HepG2 (cell line): Measurements from ENCODE around the gene CD79A. TPM values are rescaled to one million over a fixed set of nuclear protein-coding genes. Genes with fewer than 3 reads are reported as not detected.

Source experiments
- CBFB ChIP-seq: sonication (generic); formaldehyde crosslinking; IDR thresholded peaks from 2 replicates; pipeline ENCODE4 v1.4.0; 2020; ENCODE audit warnings: missing genetic modification reagents
- HNRNPUL1 ChIP-seq: fragments of 200-400 bp; formaldehyde crosslinking; IDR thresholded peaks from 2 replicates; pipeline ENCODE4 v1.6.1; 2017; ENCODE audit warnings: low read depth, mild to moderate bottlenecking, low read length, moderate library complexity
- MAFF ChIP-seq: IDR thresholded peaks from 2 replicates; pipeline ENCODE4 v1.6.1; 2011; ENCODE audit warnings: low read depth, low read length, improper control_type of control experiment
- MAX ChIP-seq: IDR thresholded peaks from 2 replicates; pipeline ENCODE4 v1.6.1; 2012; ENCODE audit warnings: inconsistent platforms
- MIER2 ChIP-seq: IDR thresholded peaks from 2 replicates; pipeline ENCODE4 v1.6.1; 2016; ENCODE audit warnings: missing biosample characterization, missing genetic modification reagents
- MXI1 ChIP-seq: IDR thresholded peaks from 3 replicates; pipeline ENCODE4 v1.6.1; 2012; ENCODE audit warnings: low read depth, low read length, inconsistent platforms, borderline replicate concordance
- PPARG ChIP-seq: conservative IDR thresholded peaks from 2 replicates; pipeline ENCODE4 v1.6.1; 2016; ENCODE audit warnings: missing biosample characterization, missing genetic modification reagents
- REXO4 ChIP-seq: sonication (generic); formaldehyde crosslinking; IDR thresholded peaks from 2 replicates; pipeline ENCODE4 v1.8.0; 2022; ENCODE audit warnings: missing genetic modification reagents, mild to moderate bottlenecking, borderline replicate concordance
- SMAD3 ChIP-seq: sonication (generic); formaldehyde crosslinking; IDR thresholded peaks from 2 replicates; pipeline ENCODE4 v1.4.0; 2020; ENCODE audit warnings: missing genetic modification reagents
- TAF15 ChIP-seq: fragments of 200-400 bp; formaldehyde crosslinking; IDR thresholded peaks from one replicate; pipeline ENCODE4 v1.6.1; 2018; ENCODE audit warnings: mild to moderate bottlenecking, low read depth, low read length; ENCODE audit not compliant: poor library complexity, severe bottlenecking
- TOE1 ChIP-seq: sonication (generic); formaldehyde crosslinking; IDR thresholded peaks from 2 replicates; pipeline ENCODE4 v1.4.0; 2020; ENCODE audit warnings: mild to moderate bottlenecking, missing genetic modification reagents
- TRIM22 ChIP-seq: fragments of 450-650 bp; IDR thresholded peaks from 2 replicates; pipeline ENCODE4 v1.6.1; 2017
- ZNF883 ChIP-seq: sonication (generic); formaldehyde crosslinking; IDR thresholded peaks from 2 replicates; pipeline ENCODE4 v1.5.1; 2020; ENCODE audit warnings: mild to moderate bottlenecking, missing genetic modification reagents; ENCODE audit errors: not compliant biosample characterization
- ZSCAN25 ChIP-seq: sonication (generic); formaldehyde crosslinking; IDR thresholded peaks from 2 replicates; pipeline ENCODE4 v1.8.0; 2022; ENCODE audit warnings: mild to moderate bottlenecking, missing genetic modification reagents
- polyA plus RNA-seq, 8 experiments: library from polyadenylated mRNA; depleted of rRNA in 3 of 8; stranded (reverse) in 7 of 8; unstranded in 1 of 8; fragments of >200 nt; fragmentation: Illumina TruSeq in 4 of 8; extraction: Trizol in 4 of 8; gene quantifications; 2 replicates each; pipeline versions ENCODE4 v1.2.1 to v1.2.3, GENCODE V29; 2011 to 2016; ENCODE audit warnings: low read depth in 4 of 8, missing spikeins in 1 of 8, mixed read lengths in 1 of 8; ENCODE audit not compliant: insufficient read depth in 1 of 8
- total RNA-seq, 5 experiments: library from RNA; depleted of rRNA; stranded (reverse); fragments of >200 nt; fragmentation: Illumina TruSeq; extraction: Trizol; gene quantifications; 2 replicates each; pipeline ENCODE4 v1.2.3, GENCODE V29; 2016; ENCODE audit warnings: low read depth in 1 of 5
- TF ChIP-seq, protein P1 (sequence below): IDR thresholded peaks from 2 replicates; pipeline ENCODE4 v1.6.1; 2016; ENCODE audit warnings: mild to moderate bottlenecking
- TF ChIP-seq, protein P2 (sequence below): sonication (generic); formaldehyde crosslinking; IDR thresholded peaks from 2 replicates; pipeline ENCODE4 v1.8.0; 2023; ENCODE audit warnings: mild to moderate bottlenecking, missing genetic modification reagents
- TF ChIP-seq, protein P3 (sequence below): conservative IDR thresholded peaks from 2 replicates; pipeline ENCODE4 v1.6.1; 2018; ENCODE audit warnings: missing genetic modification reagents
- TF ChIP-seq, protein P4 (sequence below): sonication (generic); formaldehyde crosslinking; IDR thresholded peaks from 2 replicates; pipeline ENCODE4 v1.8.1; 2022; ENCODE audit warnings: low read depth, mild to moderate bottlenecking, missing genetic modification reagents
- TF ChIP-seq, protein P5 (sequence below): sonication (generic); formaldehyde crosslinking; IDR thresholded peaks from 2 replicates; pipeline ENCODE4 v1.8.0; 2022; ENCODE audit warnings: mild to moderate bottlenecking, missing genetic modification reagents, moderate library complexity
- TF ChIP-seq, protein P6 (sequence below): sonication (generic); formaldehyde crosslinking; IDR thresholded peaks from 2 replicates; pipeline ENCODE4 v1.8.0; 2022; ENCODE audit warnings: missing genetic modification reagents, mild to moderate bottlenecking, moderate library complexity, borderline replicate concordance

CD79A gene
- total and polyA plus RNA-seq, 2 of the 13 experiments (the other 11 are each of a cell fraction or from before 2014, with no cell fraction given) = 0.24 to 0.33 TPM

- TF ChIP-seq, protein P1, sequence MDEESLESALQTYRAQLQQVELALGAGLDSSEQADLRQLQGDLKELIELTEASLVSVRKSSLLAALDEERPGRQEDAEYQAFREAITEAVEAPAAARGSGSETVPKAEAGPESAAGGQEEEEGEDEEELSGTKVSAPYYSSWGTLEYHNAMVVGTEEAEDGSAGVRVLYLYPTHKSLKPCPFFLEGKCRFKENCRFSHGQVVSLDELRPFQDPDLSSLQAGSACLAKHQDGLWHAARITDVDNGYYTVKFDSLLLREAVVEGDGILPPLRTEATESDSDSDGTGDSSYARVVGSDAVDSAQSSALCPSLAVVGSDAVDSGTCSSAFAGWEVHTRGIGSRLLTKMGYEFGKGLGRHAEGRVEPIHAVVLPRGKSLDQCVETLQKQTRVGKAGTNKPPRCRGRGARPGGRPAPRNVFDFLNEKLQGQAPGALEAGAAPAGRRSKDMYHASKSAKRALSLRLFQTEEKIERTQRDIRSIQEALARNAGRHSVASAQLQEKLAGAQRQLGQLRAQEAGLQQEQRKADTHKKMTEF = no peak
- TF ChIP-seq MXI1 (no peak), REXO4 (no peak), MAFF (no peak), TRIM22 (no peak), ZNF883 (CRISPR knock-in tag) (no peak), MIER2 (no peak), TOE1 (CRISPR knock-in tag) (no peak), TAF15 (no peak), SMAD3 (CRISPR knock-in tag) (no peak), CBFB (CRISPR knock-in tag) (no peak), HNRNPUL1 (no peak), ZSCAN25 (CRISPR knock-in tag) (peak; percentile 87), PPARG (CRISPR knock-in tag) (no peak), MAX (no peak)
- TF ChIP-seq, protein P2, sequence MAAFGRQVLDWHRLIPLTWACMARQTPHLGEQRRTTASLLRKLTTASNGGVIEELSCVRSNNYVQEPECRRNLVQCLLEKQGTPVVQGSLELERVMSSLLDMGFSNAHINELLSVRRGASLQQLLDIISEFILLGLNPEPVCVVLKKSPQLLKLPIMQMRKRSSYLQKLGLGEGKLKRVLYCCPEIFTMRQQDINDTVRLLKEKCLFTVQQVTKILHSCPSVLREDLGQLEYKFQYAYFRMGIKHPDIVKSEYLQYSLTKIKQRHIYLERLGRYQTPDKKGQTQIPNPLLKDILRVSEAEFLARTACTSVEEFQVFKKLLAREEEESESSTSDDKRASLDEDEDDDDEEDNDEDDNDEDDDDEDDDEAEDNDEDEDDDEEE (CRISPR knock-in tag) = no peak
- TF ChIP-seq, protein P3, sequence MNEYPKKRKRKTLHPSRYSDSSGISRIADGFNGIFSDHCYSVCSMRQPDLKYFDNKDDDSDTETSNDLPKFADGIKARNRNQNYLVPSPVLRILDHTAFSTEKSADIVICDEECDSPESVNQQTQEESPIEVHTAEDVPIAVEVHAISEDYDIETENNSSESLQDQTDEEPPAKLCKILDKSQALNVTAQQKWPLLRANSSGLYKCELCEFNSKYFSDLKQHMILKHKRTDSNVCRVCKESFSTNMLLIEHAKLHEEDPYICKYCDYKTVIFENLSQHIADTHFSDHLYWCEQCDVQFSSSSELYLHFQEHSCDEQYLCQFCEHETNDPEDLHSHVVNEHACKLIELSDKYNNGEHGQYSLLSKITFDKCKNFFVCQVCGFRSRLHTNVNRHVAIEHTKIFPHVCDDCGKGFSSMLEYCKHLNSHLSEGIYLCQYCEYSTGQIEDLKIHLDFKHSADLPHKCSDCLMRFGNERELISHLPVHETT (CRISPR knock-in tag) = no peak
- TF ChIP-seq, protein P4, sequence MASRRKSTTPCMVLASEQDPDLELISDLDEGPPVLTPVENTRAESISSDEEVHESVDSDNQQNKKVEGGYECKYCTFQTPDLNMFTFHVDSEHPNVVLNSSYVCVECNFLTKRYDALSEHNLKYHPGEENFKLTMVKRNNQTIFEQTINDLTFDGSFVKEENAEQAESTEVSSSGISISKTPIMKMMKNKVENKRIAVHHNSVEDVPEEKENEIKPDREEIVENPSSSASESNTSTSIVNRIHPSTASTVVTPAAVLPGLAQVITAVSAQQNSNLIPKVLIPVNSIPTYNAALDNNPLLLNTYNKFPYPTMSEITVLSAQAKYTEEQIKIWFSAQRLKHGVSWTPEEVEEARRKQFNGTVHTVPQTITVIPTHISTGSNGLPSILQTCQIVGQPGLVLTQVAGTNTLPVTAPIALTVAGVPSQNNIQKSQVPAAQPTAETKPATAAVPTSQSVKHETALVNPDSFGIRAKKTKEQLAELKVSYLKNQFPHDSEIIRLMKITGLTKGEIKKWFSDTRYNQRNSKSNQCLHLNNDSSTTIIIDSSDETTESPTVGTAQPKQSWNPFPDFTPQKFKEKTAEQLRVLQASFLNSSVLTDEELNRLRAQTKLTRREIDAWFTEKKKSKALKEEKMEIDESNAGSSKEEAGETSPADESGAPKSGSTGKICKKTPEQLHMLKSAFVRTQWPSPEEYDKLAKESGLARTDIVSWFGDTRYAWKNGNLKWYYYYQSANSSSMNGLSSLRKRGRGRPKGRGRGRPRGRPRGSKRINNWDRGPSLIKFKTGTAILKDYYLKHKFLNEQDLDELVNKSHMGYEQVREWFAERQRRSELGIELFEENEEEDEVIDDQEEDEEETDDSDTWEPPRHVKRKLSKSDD (CRISPR knock-in tag) = peak; percentile 36; the same call in 1 of the 2 replicates
- TF ChIP-seq, protein P5, sequence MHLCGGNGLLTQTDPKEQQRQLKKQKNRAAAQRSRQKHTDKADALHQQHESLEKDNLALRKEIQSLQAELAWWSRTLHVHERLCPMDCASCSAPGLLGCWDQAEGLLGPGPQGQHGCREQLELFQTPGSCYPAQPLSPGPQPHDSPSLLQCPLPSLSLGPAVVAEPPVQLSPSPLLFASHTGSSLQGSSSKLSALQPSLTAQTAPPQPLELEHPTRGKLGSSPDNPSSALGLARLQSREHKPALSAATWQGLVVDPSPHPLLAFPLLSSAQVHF (CRISPR knock-in tag) = no peak
- TF ChIP-seq, protein P6, sequence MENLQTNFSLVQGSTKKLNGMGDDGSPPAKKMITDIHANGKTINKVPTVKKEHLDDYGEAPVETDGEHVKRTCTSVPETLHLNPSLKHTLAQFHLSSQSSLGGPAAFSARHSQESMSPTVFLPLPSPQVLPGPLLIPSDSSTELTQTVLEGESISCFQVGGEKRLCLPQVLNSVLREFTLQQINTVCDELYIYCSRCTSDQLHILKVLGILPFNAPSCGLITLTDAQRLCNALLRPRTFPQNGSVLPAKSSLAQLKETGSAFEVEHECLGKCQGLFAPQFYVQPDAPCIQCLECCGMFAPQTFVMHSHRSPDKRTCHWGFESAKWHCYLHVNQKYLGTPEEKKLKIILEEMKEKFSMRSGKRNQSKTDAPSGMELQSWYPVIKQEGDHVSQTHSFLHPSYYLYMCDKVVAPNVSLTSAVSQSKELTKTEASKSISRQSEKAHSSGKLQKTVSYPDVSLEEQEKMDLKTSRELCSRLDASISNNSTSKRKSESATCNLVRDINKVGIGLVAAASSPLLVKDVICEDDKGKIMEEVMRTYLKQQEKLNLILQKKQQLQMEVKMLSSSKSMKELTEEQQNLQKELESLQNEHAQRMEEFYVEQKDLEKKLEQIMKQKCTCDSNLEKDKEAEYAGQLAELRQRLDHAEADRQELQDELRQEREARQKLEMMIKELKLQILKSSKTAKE (CRISPR knock-in tag) = peak; percentile 46; the same call in 1 of the 2 replicates
Measured at GRCh38 chr19:41893899-41894298, 16.8 kb downstream of the CD79A start (continued).
